GM12891 (cell line): ENCODE data around the gene BOC.

Source experiments
- POLR2A ChIP-seq: IDR thresholded peaks from 2 replicates; pipeline ENCODE4 v1.6.1; 2011; ENCODE audit warnings: low read depth, low read length, control low read depth
- POLR2AphosphoS5 ChIP-seq: IDR thresholded peaks from 2 replicates; pipeline ENCODE4 v1.6.1; 2011; ENCODE audit warnings: low read depth, low read length, control low read depth
- POU2F2 ChIP-seq: IDR thresholded peaks from 2 replicates; pipeline ENCODE4 v1.6.1; 2011; ENCODE audit warnings: low read depth, mild to moderate bottlenecking, control low read depth, low read length, moderate library complexity
- SPI1 ChIP-seq: IDR thresholded peaks from 2 replicates; pipeline ENCODE4 v1.6.1; 2011; ENCODE audit warnings: low read depth, low read length, control low read depth
- TAF1 ChIP-seq: IDR thresholded peaks from 2 replicates; pipeline ENCODE4 v1.6.1; 2011; ENCODE audit warnings: low read depth, low read length, control low read depth

- TF ChIP-seq POLR2AphosphoS5 (no peak), POLR2A (no peak), SPI1 (no peak), TAF1 (no peak), POU2F2 (no peak)
Measured at GRCh38 chr3:113243071-113243470, 31.7 kb downstream of the BOC start.
